OCI-LY7 (cell line): ENCODE data around the gene MIOX. TPM values are rescaled to one million over a fixed set of nuclear protein-coding genes. Genes with fewer than 3 reads are reported as not detected.

ENCODE experiments used
- BruUV-seq: library from RNA; stranded (reverse); fragments of 400-500 nt; replicated peaks from 2 replicates; lab custom pipeline; 2021; lab: Mats Ljungman, UMichigan
- CTCF ChIA-PET: fragments of 300-600 bp; sonication (Branson Sonifier 250); formaldehyde crosslinking; loops from one replicate; lab custom pipeline; 2022; ENCODE audit warnings: antibody characterized with exemption; ENCODE audit not compliant: unreplicated experiment; lab: Charles Lee
- POLR2A ChIA-PET: fragments of 300-600 bp; sonication (Branson Sonifier 250); formaldehyde crosslinking; loops from one replicate; lab custom pipeline; 2022; ENCODE audit warnings: antibody characterized with exemption; lab: Charles Lee
- DNase-seq: peaks from one replicate; pipeline ENCODE4 v3.0.0-alpha.2; 2015; ENCODE audit warnings: low spot score
- H2AFZ ChIP-seq: fragments of 200-600 bp; sonication (generic), shearing (Covaris generic); 2 replicates; pipeline ENCODE4 v1.6.1; 2014; ENCODE audit warnings: mild to moderate bottlenecking, antibody characterized with exemption, low read length, moderate library complexity
- H3K27ac ChIP-seq: fragments of 200-600 bp; sonication (generic); 2 replicates; pipeline ENCODE4 v1.5.1; 2014; ENCODE audit warnings: mixed run types, low read depth, mild to moderate bottlenecking, moderate library complexity, low read length, inconsistent platforms; ENCODE audit not compliant: poor library complexity, severe bottlenecking
- H3K36me3 ChIP-seq: fragments of 200-600 bp; sonication (generic); 2 replicates; pipeline ENCODE4 v1.6.1; 2014; ENCODE audit warnings: mild to moderate bottlenecking, antibody characterized with exemption, low read length, moderate library complexity, mixed read lengths; ENCODE audit not compliant: insufficient read depth
- H3K4me1 ChIP-seq: fragments of 200-600 bp; sonication (generic); 2 replicates; pipeline ENCODE4 v1.5.1; 2014; ENCODE audit warnings: mild to moderate bottlenecking, low read length; ENCODE audit not compliant: insufficient read depth, poor library complexity, severe bottlenecking
- H3K4me2 ChIP-seq: fragments of 200-600 bp; sonication (generic); 2 replicates; pipeline ENCODE4 v1.6.1; 2014; ENCODE audit warnings: mild to moderate bottlenecking, low read length
- H3K4me3 ChIP-seq: fragments of 200-600 bp; sonication (generic); 2 replicates; pipeline ENCODE4 v1.5.1; 2014; ENCODE audit warnings: mild to moderate bottlenecking, low read depth, low read length; ENCODE audit not compliant: poor library complexity, severe bottlenecking
- H3K79me2 ChIP-seq: fragments of 200-600 bp; sonication (generic); 2 replicates; pipeline ENCODE4 v1.6.1; 2016; ENCODE audit warnings: low read depth, mild to moderate bottlenecking, low read length, moderate library complexity, mixed read lengths; ENCODE audit not compliant: insufficient read depth
- H3K9me2 ChIP-seq: fragments of 200-600 bp; sonication (generic); 2 replicates; pipeline ENCODE4 v1.6.1; 2016; ENCODE audit warnings: mild to moderate bottlenecking, low read length, mixed read lengths; ENCODE audit not compliant: insufficient read depth
- H3K9me3 ChIP-seq: fragments of 200-600 bp; sonication (generic); 2 replicates; pipeline ENCODE4 v1.6.1; 2014; ENCODE audit warnings: mild to moderate bottlenecking, mixed run types, low read length, mixed read lengths
- H4K20me1 ChIP-seq: fragments of 200-600 bp; sonication (generic); 2 replicates; pipeline ENCODE4 v1.6.1; 2014; ENCODE audit warnings: mild to moderate bottlenecking, antibody characterized with exemption, low read length, moderate library complexity, mixed read lengths; ENCODE audit not compliant: insufficient read depth
- CTCF ChIP-seq: fragments of 200-600 bp; sonication (generic); conservative IDR thresholded peaks from 2 replicates; pipeline ENCODE4 v1.5.1; 2014; ENCODE audit warnings: mild to moderate bottlenecking, antibody characterized with exemption, low read length, moderate library complexity, mixed read lengths
- EZH2phosphoT487 ChIP-seq: fragments of 200-600 bp; sonication (generic); IDR thresholded peaks from 2 replicates; pipeline ENCODE4 v1.6.1; 2018; ENCODE audit warnings: low read depth, borderline replicate concordance, mild to moderate bottlenecking, mixed run types, antibody characterized with exemption, low read length, moderate library complexity, mixed read lengths
- intact Hi-C: fragments of 100-400 bp; cut with micrococcal nuclease; formaldehyde crosslinking; loops from one replicate; pipeline ENCODE4 v1.10.0; 2022; ENCODE audit not compliant: unreplicated experiment
- total RNA-seq, 2 experiments: library from RNA; depleted of rRNA in 1 of 2; stranded (reverse); fragments of >200 nt in 1 of 2; shearing (Covaris generic) in 1 of 2; gene quantifications; 2 replicates each; pipeline ENCODE4 v1.2.3, GENCODE V29; 2014 to 2022

Gene MIOX
- total RNA-seq, 2 experiments from 2014 or later = 0.53 TPM; not detected in 1

GRCh38 chr22:50474710-50475651, 11.7 kb upstream of the MIOX start, which contains the start of gene SBF1:
SBF1 (minus strand) TSS chr22:50475035; CDS start chr22:50474840, 195 bp downstream.
- no TSS peak for BruUV-seq
- intact Hi-C loops = loop anchor here (2.0 to 10.0 kb wide), 3 partner anchors 32 to 283 kb away; partner anchors contain the start of genes LMF2 and TUBGCP6
- ChIA-PET CTCF (no interaction called here), POLR2A (no interaction called here)
- Histone ChIP-seq H3K4me2 (peak within 1 kb of the TSS; percentile 99), H3K9me2 (no peaks in the 10 kb centered on the region), H3K4me1 (peaks cover 46% of the 10 kb centered on the region), H2AFZ (peak within 1 kb of the TSS; percentile 59), H3K79me2 (peaks cover 36% of the 10 kb centered on the region), H3K36me3 (peaks cover 16% of the 10 kb centered on the region; the same call in 1 of the 2 replicates), H3K27ac (peak within 1 kb of the TSS; percentile 95), H4K20me1 (peaks cover 6% of the 10 kb centered on the region; the same call in 1 of the 2 replicates), H3K9me3 (no peaks in the 10 kb centered on the region), H3K4me3 (peak within 1 kb of the TSS; percentile 96)
- TF ChIP-seq EZH2phosphoT487 (no peak), CTCF (no peak)
- peak; percentile 92 for DNase-seq

- BruUV-seq = no TSS peak
- POLR2A ChIA-PET = no interaction called here
- no peak for TF ChIP-seq EZH2phosphoT487
- TF ChIP-seq CTCF = no peak
- Histone ChIP-seq H3K4me3 (peak overlapping the region; percentile 96), H3K79me2 (peaks cover 36% of the 10 kb centered on the region), H3K27ac (no peak overlapping the region), H3K4me1 (peaks cover 39% of the 10 kb centered on the region), H3K9me2 (no peaks in the 10 kb centered on the region), H3K36me3 (peaks cover 16% of the 10 kb centered on the region; the same call in 1 of the 2 replicates), H2AFZ (peak overlapping the region; percentile 59; the same call in 1 of the 2 replicates), H3K9me3 (no peaks in the 10 kb centered on the region), H3K4me2 (peak overlapping the region; percentile 83), H4K20me1 (peaks cover 6% of the 10 kb centered on the region; the same call in 1 of the 2 replicates)
- intact Hi-C loops = loop anchor here (2.0 to 10.0 kb wide), 2 partner anchors 31 to 231 kb away; partner anchors contain the start of genes LMF2 and TUBGCP6
- no peak for DNase-seq
- CTCF ChIA-PET = no interaction called here
These were observed 11.0 kb upstream of the MIOX start for GRCh38 chr22:50475652-50476002.
